Measurements from ENCODE around the gene MMD. TPM values are rescaled to one million over a fixed set of nuclear protein-coding genes. Genes with fewer than 3 reads are reported as not detected.

Gene MMD
- total and polyA plus RNA-seq, 2 of the 13 experiments (the other 11 are each of a cell fraction or from before 2014, with no cell fraction given): 121 to 225 TPM

DNA sequence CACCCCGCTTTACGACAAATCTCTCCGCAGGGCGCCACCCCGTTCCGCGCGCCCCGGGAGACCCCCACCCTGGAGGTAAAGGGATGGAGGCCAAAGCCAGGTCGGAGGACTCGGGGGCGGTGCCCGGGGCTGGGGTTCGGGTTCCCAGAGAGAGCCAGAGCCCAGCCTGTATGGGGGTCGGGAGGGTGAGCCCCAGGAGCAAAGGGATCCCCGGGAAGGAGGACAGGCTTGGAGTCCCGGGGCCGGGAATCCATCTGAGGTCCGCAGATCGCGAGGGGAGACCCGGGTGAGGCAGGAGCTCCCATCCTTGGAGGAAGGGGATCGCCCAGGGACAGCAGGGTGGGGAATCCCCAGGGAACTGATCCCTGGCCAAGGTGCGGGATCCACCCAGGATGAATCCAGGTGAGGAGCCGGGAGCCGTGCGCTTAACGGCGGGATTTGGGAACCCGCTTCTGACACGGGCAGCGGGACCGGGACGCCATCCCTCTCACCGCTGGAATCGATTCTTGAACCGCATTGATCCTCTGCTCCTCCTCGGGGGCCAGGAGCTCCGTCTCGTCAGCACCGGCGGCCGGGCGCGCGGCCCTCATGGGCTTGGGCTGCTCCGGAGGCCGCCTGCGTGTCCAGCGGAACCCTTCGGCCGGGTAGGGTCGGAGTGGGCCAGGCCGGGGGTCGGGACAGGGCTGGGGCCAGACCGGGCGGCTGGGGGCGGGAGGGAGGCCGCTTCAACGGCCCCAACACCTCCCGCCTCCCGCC lies at the start of gene MMD (continued):
- TF ChIP-seq, protein P1, sequence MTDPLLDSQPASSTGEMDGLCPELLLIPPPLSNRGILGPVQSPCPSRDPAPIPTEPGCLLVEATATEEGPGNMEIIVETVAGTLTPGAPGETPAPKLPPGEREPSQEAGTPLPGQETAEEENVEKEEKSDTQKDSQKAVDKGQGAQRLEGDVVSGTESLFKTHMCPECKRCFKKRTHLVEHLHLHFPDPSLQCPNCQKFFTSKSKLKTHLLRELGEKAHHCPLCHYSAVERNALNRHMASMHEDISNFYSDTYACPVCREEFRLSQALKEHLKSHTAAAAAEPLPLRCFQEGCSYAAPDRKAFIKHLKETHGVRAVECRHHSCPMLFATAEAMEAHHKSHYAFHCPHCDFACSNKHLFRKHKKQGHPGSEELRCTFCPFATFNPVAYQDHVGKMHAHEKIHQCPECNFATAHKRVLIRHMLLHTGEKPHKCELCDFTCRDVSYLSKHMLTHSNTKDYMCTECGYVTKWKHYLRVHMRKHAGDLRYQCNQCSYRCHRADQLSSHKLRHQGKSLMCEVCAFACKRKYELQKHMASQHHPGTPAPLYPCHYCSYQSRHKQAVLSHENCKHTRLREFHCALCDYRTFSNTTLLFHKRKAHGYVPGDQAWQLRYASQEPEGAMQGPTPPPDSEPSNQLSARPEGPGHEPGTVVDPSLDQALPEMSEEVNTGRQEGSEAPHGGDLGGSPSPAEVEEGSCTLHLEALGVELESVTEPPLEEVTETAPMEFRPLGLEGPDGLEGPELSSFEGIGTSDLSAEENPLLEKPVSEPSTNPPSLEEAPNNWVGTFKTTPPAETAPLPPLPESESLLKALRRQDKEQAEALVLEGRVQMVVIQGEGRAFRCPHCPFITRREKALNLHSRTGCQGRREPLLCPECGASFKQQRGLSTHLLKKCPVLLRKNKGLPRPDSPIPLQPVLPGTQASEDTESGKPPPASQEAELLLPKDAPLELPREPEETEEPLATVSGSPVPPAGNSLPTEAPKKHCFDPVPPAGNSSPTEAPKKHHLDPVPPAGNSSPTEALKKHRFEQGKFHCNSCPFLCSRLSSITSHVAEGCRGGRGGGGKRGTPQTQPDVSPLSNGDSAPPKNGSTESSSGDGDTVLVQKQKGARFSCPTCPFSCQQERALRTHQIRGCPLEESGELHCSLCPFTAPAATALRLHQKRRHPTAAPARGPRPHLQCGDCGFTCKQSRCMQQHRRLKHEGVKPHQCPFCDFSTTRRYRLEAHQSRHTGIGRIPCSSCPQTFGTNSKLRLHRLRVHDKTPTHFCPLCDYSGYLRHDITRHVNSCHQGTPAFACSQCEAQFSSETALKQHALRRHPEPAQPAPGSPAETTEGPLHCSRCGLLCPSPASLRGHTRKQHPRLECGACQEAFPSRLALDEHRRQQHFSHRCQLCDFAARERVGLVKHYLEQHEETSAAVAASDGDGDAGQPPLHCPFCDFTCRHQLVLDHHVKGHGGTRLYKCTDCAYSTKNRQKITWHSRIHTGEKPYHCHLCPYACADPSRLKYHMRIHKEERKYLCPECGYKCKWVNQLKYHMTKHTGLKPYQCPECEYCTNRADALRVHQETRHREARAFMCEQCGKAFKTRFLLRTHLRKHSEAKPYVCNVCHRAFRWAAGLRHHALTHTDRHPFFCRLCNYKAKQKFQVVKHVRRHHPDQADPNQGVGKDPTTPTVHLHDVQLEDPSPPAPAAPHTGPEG (CRISPR knock-in tag; IDR thresholded peaks at IDR 0.05): 0 out of 2 replicates have a peak, but pooled peaks have one; percentile 14
- TF ChIP-seq ZBTB38 (CRISPR knock-in tag; IDR thresholded peaks at IDR 0.05) (0 out of 2 replicates have a peak, but pooled peaks have one; percentile 20), MTA1 (CRISPR knock-in tag; IDR thresholded peaks at IDR 0.05; ENCODE audit: borderline replicate concordance) (peak; percentile 50; the same call in 1 of the 2 replicates), POGZ (CRISPR knock-in tag; IDR thresholded peaks at IDR 0.05) (peak; percentile 65), ZNF136 (CRISPR knock-in tag; IDR thresholded peaks at IDR 0.05; ENCODE audit: low read depth) (no peak), MIER2 (CRISPR knock-in tag; IDR thresholded peaks at IDR 0.05) (no peak), ZNF124 (CRISPR knock-in tag; IDR thresholded peaks at IDR 0.05) (no peak; the same call in 1 of the 2 replicates), SNAI1 (CRISPR knock-in tag; IDR thresholded peaks at IDR 0.05; ENCODE audit: borderline replicate concordance) (no peak), TAF15 (IDR thresholded peaks at IDR 0.05; ENCODE audit: low read depth, low read length, poor library complexity, severe bottlenecking) (no peak), ZNF768 (CRISPR knock-in tag; IDR thresholded peaks at IDR 0.05) (peak; percentile 44; the same call in 1 of the 2 replicates), XBP1 (CRISPR knock-in tag; IDR thresholded peaks at IDR 0.05) (no peak), HCFC1 (IDR thresholded peaks at IDR 0.05; ENCODE audit: low read depth, low read length) (no peak)
- TF ChIP-seq, protein P2, sequence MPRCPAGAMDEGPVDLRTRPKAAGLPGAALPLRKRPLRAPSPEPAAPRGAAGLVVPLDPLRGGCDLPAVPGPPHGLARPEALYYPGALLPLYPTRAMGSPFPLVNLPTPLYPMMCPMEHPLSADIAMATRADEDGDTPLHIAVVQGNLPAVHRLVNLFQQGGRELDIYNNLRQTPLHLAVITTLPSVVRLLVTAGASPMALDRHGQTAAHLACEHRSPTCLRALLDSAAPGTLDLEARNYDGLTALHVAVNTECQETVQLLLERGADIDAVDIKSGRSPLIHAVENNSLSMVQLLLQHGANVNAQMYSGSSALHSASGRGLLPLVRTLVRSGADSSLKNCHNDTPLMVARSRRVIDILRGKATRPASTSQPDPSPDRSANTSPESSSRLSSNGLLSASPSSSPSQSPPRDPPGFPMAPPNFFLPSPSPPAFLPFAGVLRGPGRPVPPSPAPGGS (CRISPR knock-in tag; IDR thresholded peaks at IDR 0.05): no peak; the same call in 1 of the 2 replicates
- TF ChIP-seq, protein P3, sequence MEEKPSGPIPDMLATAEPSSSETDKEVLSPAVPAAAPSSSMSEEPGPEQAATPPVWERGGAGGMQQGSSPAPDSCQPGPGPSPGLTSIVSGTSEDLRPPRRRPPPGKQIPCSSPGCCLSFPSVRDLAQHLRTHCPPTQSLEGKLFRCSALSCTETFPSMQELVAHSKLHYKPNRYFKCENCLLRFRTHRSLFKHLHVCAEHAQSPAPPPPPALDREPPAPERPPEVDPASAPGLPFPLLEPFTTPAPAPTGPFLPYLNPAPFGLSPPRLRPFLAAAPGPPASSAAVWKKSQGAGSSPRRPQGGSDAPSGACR (CRISPR knock-in tag; IDR thresholded peaks at IDR 0.05): no peak; the same call in 1 of the 2 replicates
- TF ChIP-seq, protein P4, sequence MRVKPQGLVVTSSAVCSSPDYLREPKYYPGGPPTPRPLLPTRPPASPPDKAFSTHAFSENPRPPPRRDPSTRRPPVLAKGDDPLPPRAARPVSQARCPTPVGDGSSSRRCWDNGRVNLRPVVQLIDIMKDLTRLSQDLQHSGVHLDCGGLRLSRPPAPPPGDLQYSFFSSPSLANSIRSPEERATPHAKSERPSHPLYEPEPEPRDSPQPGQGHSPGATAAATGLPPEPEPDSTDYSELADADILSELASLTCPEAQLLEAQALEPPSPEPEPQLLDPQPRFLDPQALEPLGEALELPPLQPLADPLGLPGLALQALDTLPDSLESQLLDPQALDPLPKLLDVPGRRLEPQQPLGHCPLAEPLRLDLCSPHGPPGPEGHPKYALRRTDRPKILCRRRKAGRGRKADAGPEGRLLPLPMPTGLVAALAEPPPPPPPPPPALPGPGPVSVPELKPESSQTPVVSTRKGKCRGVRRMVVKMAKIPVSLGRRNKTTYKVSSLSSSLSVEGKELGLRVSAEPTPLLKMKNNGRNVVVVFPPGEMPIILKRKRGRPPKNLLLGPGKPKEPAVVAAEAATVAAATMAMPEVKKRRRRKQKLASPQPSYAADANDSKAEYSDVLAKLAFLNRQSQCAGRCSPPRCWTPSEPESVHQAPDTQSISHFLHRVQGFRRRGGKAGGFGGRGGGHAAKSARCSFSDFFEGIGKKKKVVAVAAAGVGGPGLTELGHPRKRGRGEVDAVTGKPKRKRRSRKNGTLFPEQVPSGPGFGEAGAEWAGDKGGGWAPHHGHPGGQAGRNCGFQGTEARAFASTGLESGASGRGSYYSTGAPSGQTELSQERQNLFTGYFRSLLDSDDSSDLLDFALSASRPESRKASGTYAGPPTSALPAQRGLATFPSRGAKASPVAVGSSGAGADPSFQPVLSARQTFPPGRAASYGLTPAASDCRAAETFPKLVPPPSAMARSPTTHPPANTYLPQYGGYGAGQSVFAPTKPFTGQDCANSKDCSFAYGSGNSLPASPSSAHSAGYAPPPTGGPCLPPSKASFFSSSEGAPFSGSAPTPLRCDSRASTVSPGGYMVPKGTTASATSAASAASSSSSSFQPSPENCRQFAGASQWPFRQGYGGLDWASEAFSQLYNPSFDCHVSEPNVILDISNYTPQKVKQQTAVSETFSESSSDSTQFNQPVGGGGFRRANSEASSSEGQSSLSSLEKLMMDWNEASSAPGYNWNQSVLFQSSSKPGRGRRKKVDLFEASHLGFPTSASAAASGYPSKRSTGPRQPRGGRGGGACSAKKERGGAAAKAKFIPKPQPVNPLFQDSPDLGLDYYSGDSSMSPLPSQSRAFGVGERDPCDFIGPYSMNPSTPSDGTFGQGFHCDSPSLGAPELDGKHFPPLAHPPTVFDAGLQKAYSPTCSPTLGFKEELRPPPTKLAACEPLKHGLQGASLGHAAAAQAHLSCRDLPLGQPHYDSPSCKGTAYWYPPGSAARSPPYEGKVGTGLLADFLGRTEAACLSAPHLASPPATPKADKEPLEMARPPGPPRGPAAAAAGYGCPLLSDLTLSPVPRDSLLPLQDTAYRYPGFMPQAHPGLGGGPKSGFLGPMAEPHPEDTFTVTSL (CRISPR knock-in tag; IDR thresholded peaks at IDR 0.05; ENCODE audit: borderline replicate concordance): no peak
